Measurements from ENCODE around the gene PSG5. TPM values are rescaled to one million over a fixed set of nuclear protein-coding genes. Genes with fewer than 3 reads are reported as not detected.
"Not testable (repeated sequence)": the region's sequence is repeated elsewhere in the genome, so short reads cannot be mapped to it uniquely, and the experiment has no call there.

The PSG5 gene
- total and polyA plus RNA-seq, 10 of the 15 experiments (the other 5 are each of a cell fraction or from before 2014, with no cell fraction given): 0.27 TPM; not detected in 9

DNA sequence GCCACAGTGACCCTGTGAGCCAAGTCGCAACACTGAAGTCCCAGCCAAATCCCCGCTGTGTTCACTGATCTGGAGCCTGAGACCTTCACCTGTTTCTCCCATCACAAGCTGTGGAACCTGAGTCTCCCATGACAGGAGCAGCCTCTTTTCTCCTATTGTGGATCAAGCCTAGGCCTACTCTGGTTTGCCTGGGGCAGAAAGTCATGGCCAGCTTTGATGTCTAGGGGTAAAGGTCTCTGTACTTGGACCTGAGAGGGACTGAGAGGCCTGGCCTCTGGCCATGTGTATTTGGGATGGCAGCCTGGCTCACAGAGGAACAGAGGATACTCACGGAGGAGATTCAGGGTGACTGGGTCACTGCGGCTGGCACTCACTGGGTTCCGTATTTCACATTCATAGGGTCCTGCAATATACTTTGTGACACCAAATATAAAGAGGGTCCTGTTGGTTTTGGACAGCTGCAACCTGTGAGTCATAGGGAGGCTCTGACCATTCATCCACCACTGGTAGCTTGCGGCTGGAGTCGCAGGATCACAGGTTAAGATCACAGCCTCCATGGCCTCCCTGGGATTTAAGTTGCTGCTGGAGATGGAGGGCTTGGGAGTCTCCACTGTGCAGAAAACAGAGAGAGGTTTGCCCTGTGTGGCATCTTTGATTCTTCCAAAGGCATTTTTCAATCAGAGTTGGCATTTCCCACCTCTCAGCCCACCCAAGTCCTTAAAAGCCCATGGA is 11.5 kb upstream of the PSG5 start:
- H3K36me3 ChIP-seq (ENCODE audit: control insufficient read depth in 2 of 2, insufficient read depth in 2 of 2, low read length in 1 of 2); H4K20me1 ChIP-seq (ENCODE audit: control insufficient read depth, insufficient read depth); RAD21 ChIA-PET (ENCODE audit: unreplicated experiment); CTCF ChIA-PET; BruUV-seq (replicated peaks); POLR2A ChIA-PET; H2AFZ ChIP-seq (ENCODE audit: control insufficient read depth, low read depth, low read length); ATAC-seq; H3K9ac ChIP-seq (ENCODE audit: control insufficient read depth, insufficient read depth, low read length); DNase-seq (ENCODE audit: low read depth, low spot score); in situ Hi-C loops (cut with MboI); SMC1A ChIA-PET (ENCODE audit: uncharacterized antibody, unreplicated experiment); intact Hi-C loops (cut with micrococcal nuclease; ENCODE audit: unreplicated experiment); H3K9me3 ChIP-seq (replicated peaks; ENCODE audit: control insufficient read depth, insufficient read depth, low read length); H3K27ac ChIP-seq (ENCODE audit: control insufficient read depth, insufficient read depth); FAIRE-seq; H3K4me2 ChIP-seq (ENCODE audit: control insufficient read depth, insufficient read depth); H3K4me1 ChIP-seq (ENCODE audit: control insufficient read depth, insufficient read depth, low read length); H3K4me3 ChIP-seq; H3K79me2 ChIP-seq (ENCODE audit: control insufficient read depth, insufficient read depth, low read length); H3K27me3 ChIP-seq (replicated peaks in 1 of 2; ENCODE audit: control insufficient read depth in 2 of 2, insufficient read depth in 2 of 2, low read length in 1 of 2): not testable (repeated sequence)
- WGBS (ENCODE audit: insufficient coverage, insufficient replicate concordance, low lambda C conversion rate, missing lambda C conversion rate): 46% methylated on average over 4 of the region's 7 CpGs

DNA sequence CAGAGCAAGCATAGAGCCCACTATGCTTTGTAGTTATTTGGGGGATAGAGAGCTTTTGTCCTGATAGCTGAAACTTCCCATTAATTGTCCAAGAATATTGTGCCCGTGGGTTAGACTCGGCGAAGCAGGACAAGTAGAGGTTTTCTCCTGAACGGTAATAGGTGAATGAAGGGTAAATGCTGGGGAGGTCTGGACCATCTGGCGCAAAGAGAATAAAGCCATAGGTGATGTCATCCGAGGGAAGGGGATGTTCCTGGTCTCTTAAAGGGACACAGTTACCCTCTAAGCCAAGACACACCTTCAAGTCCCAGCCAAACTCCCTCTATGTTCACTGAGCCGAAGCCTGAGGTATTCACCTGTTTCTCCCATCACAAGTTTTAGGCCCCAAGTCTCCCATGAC is 8.1 kb upstream of the PSG5 start:
- in situ Hi-C loops (cut with MboI); SMC1A ChIA-PET (ENCODE audit: uncharacterized antibody, unreplicated experiment); BruUV-seq (replicated peaks); H3K27ac ChIP-seq (ENCODE audit: control insufficient read depth, insufficient read depth); H3K4me3 ChIP-seq; ATAC-seq; RAD21 ChIA-PET (ENCODE audit: unreplicated experiment); H2AFZ ChIP-seq (ENCODE audit: control insufficient read depth, low read depth, low read length); POLR2A ChIA-PET; H3K9ac ChIP-seq (ENCODE audit: control insufficient read depth, insufficient read depth, low read length); H3K4me2 ChIP-seq (ENCODE audit: control insufficient read depth, insufficient read depth); H3K9me3 ChIP-seq (replicated peaks; ENCODE audit: control insufficient read depth, insufficient read depth, low read length); H3K27me3 ChIP-seq (replicated peaks in 1 of 2; ENCODE audit: control insufficient read depth in 2 of 2, insufficient read depth in 2 of 2, low read length in 1 of 2); FAIRE-seq; DNase-seq (ENCODE audit: low read depth, low spot score); H3K79me2 ChIP-seq (ENCODE audit: control insufficient read depth, insufficient read depth, low read length); CTCF ChIA-PET; H3K4me1 ChIP-seq (ENCODE audit: control insufficient read depth, insufficient read depth, low read length); H4K20me1 ChIP-seq (ENCODE audit: control insufficient read depth, insufficient read depth); H3K36me3 ChIP-seq (ENCODE audit: control insufficient read depth in 2 of 2, insufficient read depth in 2 of 2, low read length in 1 of 2); intact Hi-C loops (cut with micrococcal nuclease; ENCODE audit: unreplicated experiment): not testable (repeated sequence)
- whole genome bisulfite sequencing (ENCODE audit: insufficient coverage, insufficient replicate concordance, low lambda C conversion rate, missing lambda C conversion rate): 30% methylated on average over 7 of the region's 7 CpGs

DNA sequence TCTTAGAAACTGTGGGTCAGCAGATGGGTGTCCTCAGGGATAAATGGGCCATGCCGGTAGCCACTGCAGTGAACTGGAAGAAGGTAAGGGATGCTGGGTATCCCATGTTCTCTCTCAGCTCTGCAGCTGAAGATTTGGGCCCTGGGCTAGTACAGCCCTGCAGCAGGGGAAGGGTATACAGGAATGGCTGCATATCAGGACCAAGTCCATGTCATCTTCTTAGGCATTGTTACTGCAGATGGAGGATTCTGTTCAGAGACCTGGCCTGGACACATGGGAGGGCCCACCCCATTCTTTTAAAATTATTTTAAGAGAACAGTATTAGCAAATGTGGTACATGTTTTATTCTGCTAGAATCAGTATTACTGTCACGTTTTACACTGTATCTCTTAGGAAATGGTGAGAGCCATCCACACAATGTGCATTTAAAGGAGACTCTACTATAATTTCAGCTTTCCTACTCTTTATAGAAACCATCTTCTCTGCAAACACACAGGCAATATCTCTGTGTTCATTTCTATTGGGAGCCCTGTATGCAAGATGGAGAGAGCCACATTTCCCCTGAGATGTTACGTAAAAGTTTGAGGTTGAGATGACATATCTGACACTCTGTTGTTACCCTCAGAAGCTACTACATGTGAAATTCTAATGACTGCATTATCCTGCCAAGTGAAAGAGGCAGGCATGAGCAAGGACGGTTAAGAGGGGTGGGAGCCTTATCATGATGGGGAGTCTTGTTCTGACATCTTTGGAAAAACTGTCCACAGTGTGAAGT is 6.2 kb upstream of the PSG5 start:
- H3K4me3 ChIP-seq; ATAC-seq; H3K9me3 ChIP-seq (replicated peaks; ENCODE audit: control insufficient read depth, insufficient read depth, low read length); RAD21 ChIA-PET (ENCODE audit: unreplicated experiment); H3K4me2 ChIP-seq (ENCODE audit: control insufficient read depth, insufficient read depth); H3K36me3 ChIP-seq (ENCODE audit: control insufficient read depth in 2 of 2, insufficient read depth in 2 of 2, low read length in 1 of 2); H3K79me2 ChIP-seq (ENCODE audit: control insufficient read depth, insufficient read depth, low read length); H3K27me3 ChIP-seq (replicated peaks in 1 of 2; ENCODE audit: control insufficient read depth in 2 of 2, insufficient read depth in 2 of 2, low read length in 1 of 2); SMC1A ChIA-PET (ENCODE audit: uncharacterized antibody, unreplicated experiment); FAIRE-seq; BruUV-seq (replicated peaks); POLR2A ChIA-PET; H4K20me1 ChIP-seq (ENCODE audit: control insufficient read depth, insufficient read depth); H3K27ac ChIP-seq (ENCODE audit: control insufficient read depth, insufficient read depth); H2AFZ ChIP-seq (ENCODE audit: control insufficient read depth, low read depth, low read length); H3K9ac ChIP-seq (ENCODE audit: control insufficient read depth, insufficient read depth, low read length); DNase-seq (ENCODE audit: low read depth, low spot score); intact Hi-C loops (cut with micrococcal nuclease; ENCODE audit: unreplicated experiment); H3K4me1 ChIP-seq (ENCODE audit: control insufficient read depth, insufficient read depth, low read length); in situ Hi-C loops (cut with MboI): not testable (repeated sequence)
- CTCF ChIA-PET: interaction anchor here (1.1 kb wide), 1 partner anchor 16 kb away, joined by 4 read pairs; no protein-coding TSS in a partner anchor
- WGBS (ENCODE audit: insufficient coverage, insufficient replicate concordance, low lambda C conversion rate, missing lambda C conversion rate): 10% methylated on average over 4 of the region's 4 CpGs

Data from GM12878 (cell line).